Motor neuron (in vitro differentiated cells): ENCODE results near the gene HEPHL1. TPM values are rescaled to one million over a fixed set of nuclear protein-coding genes. Genes with fewer than 3 reads are reported as not detected.

Experiments used
- ATAC-seq, 8 experiments: fragments of 200-7000 bp; cut with Tn5 transposase; replicated peaks in 6 of 8; 2 replicates each; pipeline ENCODE4 v1.8.0; 2021; ENCODE audit warnings: mild to moderate bottlenecking in 8 of 8, moderate library complexity in 8 of 8
- H3K27ac ChIP-seq, 2 donors: fragments of 250-450 bp; sonication (Bioruptor Pico); 2 replicates each; pipeline ENCODE4 v1.9.0; 2021; ENCODE audit warnings: antibody characterized with exemption in 2 of 2, mild to moderate bottlenecking in 2 of 2, moderate library complexity in 1 of 2
- H3K4me1 ChIP-seq, 2 donors: fragments of 250-450 bp; sonication (Bioruptor Pico); replicated peaks in 1 of 2; 2 replicates each; pipeline ENCODE4 v1.6.1; 2021; ENCODE audit warnings: antibody characterized with exemption in 2 of 2, mild to moderate bottlenecking in 2 of 2, moderate library complexity in 1 of 2
- H3K4me3 ChIP-seq, 5 donors: fragments of 250-450 bp; sonication (Bioruptor Pico); 2 replicates each; pipeline ENCODE4 v1.9.0; 2021; ENCODE audit warnings: antibody characterized with exemption in 5 of 5, mild to moderate bottlenecking in 5 of 5, moderate library complexity in 4 of 5
- WGBS, 10 experiments: fragments of 450-650 bp; shearing (Covaris generic); methylation state at CpG; one replicate each; pipeline ENCODE4 v1.0.0; 2022; 5-methylcytosine and 5-hydroxymethylcytosine counted together
- in situ Hi-C, 9 experiments: fragments of 400-800 bp; cut with MboI; loops; one replicate each; pipeline ENCODE4 v1.15.0; 2021; ENCODE audit warnings: low sequenced_read_pairs in 9 of 9, low pct_unique_long_range_greater_than_20kb in 2 of 9; ENCODE audit not compliant: unreplicated experiment in 9 of 9
- total RNA-seq, 8 experiments: library from RNA; unstranded; fragments of 300-600 nt; gene quantifications; 2 replicates each; pipeline versions ENCODE4 v1.2.3 to v1.2.4, GENCODE V29; 2022

The HEPHL1 gene
- total RNA-seq, 8 experiments from 2014 or later, result under 0.01 to 0.14 (median 0.09) TPM; not detected in 2

DNA sequence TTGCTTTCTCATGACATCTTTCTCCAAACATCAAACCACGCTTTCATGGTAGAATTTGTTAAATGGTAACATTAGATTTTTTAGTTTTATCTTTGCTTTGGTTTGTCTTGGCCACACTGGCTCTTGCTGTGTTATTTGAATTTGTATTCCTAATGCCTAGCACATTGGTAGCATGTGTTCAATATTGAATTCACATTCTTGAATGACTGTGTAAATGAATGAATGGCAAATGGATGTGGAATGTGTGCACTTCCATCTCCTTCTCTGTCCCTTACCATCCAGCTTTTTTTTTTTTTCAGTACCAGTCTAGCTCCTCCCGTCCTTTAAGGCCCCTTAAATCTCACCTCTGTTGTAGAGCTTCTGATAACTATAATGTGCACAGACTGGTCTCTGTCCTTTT lies 41.2 kb downstream of the HEPHL1 start:
- Histone ChIP-seq H3K27ac (no peak overlapping the region), H3K4me3 (no peak overlapping the region), H3K4me1 (no peaks in the 10 kb centered on the region)
- ATAC-seq, result peak in 3 of 8 experiments; percentile 40 to 77 (median 65)
- in situ Hi-C loops, result no loop called here
- 0 to 80% (median 50%) methylated on average over 1 to 2 of the region's 2 CpGs; no CpG with 5 or more reads in 1 of the 10 experiments for WGBS, 10 experiments

DNA sequence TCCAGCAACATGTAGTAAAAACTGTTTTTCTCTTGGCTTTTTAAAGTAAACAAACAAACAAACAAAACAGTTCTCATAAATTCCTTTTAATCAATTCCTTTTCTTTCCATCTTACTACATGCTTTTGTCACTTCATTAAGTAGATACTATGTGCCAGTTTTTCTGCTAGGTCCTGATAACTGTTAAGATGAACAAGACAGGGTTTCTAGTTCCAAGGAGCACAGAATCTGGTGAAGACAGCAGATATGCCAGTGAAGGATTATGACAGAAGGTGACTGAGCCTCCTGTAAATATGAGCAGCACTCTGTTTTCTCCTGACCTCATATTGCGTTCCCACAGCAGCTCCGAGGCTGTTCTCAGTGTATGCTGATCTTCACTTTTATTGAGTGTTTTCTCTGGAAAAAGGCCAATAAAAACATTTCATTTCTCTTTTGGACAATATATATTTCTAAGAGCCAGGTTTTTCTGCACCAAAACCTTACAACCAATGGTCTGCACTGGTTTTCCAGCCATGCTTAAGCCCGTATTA lies 45.8 kb downstream of the HEPHL1 start:
- no peaks in the 10 kb centered on the region for H3K4me1 ChIP-seq
- H3K27ac ChIP-seq, result no peak overlapping the region
- ATAC-seq, result no peak
- in situ Hi-C loops, result no loop called here
- no peak overlapping the region for H3K4me3 ChIP-seq
- 0 to 100% (median 71%) methylated on average over 2 to 3 of the region's 3 CpGs; no CpG with 5 or more reads in 1 of the 10 experiments for WGBS, 10 experiments

DNA sequence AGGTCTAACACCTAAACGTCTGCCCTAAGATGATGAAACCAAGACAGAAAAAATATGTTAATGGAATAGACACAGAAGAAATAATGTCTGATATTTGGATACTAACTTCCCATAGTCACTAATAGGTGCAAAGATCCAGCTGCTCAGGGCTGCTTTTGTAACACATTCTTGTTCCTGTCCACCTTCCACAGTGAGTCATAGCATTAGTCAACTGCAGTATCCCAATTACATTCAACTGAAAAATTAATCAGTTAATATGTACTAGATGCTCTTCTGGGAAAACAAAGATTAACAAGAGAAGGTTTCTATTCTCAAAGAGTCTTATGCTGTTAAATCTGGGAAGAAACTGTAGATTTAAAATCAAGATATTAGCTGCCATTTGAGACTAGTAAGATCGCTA lies 47.6 kb downstream of the HEPHL1 start:
- no peak for ATAC-seq
- H3K4me1 ChIP-seq, result no peaks in the 10 kb centered on the region
- WGBS, 10 experiments, result 43 to 100% (median 56%) methylated on average over 1 to 2 of the region's 2 CpGs; no CpG with 5 or more reads in 3 of the 10 experiments
- in situ Hi-C loops, result no loop called here
- no peak overlapping the region for H3K4me3 ChIP-seq
- no peak overlapping the region for H3K27ac ChIP-seq

DNA sequence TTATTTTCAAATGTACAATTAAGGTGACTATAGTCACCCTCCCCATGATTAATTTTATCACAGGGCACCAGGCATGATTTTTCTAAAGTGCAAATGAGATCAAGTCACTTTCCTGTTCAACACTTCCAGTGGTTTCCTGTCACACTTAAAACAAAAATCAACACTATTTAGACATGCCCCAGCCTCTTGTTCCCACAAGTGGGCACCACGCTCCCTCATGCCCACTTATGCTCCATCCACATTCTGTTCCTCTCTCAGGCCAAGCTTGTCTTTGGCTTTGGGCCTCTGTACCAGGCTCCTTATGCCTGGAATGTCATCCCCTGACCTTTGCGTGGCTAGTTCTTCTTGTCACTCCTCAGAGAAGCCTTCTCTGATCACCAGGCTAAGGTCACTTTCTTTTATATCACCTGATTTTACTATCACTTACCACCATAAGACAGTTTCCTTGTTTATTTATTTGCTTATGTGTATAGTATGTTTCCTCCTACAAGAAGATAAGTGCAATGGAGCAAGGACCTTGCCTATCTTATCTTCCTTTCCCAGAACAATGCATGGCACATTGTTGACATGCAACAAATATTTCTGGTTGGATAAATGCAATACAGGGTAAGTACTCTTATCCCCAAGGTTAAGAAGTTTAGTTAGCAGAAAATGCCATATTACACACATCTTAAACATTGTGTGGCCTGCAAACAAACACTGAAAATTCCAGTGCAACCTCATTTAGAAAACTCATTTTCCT lies 56.6 kb downstream of the HEPHL1 start:
- no peaks in the 10 kb centered on the region for H3K4me1 ChIP-seq
- H3K27ac ChIP-seq, result no peak overlapping the region
- H3K4me3 ChIP-seq, result no peak overlapping the region
- 0 to 72% (median 52%) methylated on average over 1 to 2 of the region's 2 CpGs; no CpG with 5 or more reads in 2 of the 10 experiments for WGBS, 10 experiments
- no peak for ATAC-seq
- in situ Hi-C loops, result no loop called here

DNA sequence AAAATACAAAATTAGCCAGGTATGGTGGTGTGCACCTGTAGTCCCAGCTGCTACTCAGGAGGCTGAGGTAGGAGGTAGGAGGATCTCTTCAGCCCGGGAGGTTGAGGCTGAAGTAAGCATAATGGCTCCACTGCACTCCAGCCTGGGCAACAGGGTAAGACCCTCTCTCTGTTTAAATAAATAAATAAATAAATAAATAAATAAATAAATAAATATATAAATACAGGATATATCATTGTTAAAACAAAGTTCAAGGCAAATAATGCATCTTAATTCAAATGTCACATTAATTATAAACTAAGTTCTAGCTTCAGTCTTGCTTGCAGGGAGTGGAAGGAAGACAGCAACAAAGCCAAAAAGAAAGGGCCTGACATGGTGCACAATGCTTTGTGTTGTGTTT lies 63.0 kb downstream of the HEPHL1 start:
- 20 to 50% (median 38%) methylated on average over 1 of the region's 1 CpG; no CpG with 5 or more reads in 7 of the 10 experiments for WGBS, 10 experiments
- in situ Hi-C loops, result no loop called here
- no peak overlapping the region for H3K4me3 ChIP-seq
- no peaks in the 10 kb centered on the region for H3K4me1 ChIP-seq
- no peak overlapping the region for H3K27ac ChIP-seq
- no peak for ATAC-seq

DNA sequence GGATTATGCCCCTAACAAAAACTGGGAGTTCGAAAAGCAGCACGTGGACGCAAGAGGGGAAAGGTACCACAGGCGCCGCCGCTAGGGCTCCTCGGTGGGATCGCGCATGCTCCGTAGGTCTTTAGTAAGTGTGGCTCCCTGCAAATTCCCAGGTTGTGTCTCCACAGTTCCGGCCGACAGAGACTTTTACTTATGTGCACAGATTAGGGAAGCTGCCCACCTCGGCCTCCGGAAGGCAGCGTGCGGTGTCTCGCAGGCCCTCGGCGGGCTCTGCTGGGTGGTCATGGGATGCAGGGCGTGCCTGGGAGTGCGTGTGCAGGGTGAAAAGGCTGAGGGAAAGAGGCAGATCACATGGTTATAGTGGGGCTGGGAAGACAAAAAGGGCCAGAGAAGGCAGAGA lies 67.8 kb downstream of the HEPHL1 start:
- H3K27ac ChIP-seq, result no peak overlapping the region
- WGBS, 10 experiments, result 48 to 100% (median 82%) methylated on average over 2 to 13 of the region's 21 CpGs; no CpG with 5 or more reads in 2 of the 10 experiments
- H3K4me1 ChIP-seq, result no peaks in the 10 kb centered on the region
- ATAC-seq, result no peak
- in situ Hi-C loops, result no loop called here
- H3K4me3 ChIP-seq, result no peak overlapping the region

DNA sequence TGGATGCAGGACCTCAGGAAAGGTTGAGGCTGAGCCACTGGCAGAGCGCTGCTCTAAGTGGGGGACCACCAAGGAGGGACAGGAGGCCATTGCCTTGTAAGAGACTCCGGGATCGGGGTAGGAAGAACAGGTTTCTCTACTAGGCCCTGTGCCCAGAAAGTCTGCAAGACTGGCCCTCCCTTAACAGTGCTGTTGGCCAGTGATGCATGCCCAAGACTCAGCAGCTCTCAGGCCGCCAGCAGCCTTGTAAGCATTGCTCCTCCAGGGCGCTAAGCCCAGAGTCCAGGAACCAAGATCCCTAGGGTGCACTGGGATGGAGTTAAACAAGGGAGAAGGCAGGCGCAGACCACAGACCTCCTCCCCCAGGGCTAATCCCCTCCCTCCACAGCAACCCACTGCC lies 68.2 kb downstream of the HEPHL1 start:
- ATAC-seq, result no peak
- WGBS, 10 experiments, result 24 to 100% (median 67%) methylated on average over 1 to 5 of the region's 6 CpGs; no CpG with 5 or more reads in 6 of the 10 experiments
- Histone ChIP-seq H3K4me1 (no peaks in the 10 kb centered on the region), H3K27ac (no peak overlapping the region), H3K4me3 (no peak overlapping the region)
- in situ Hi-C loops, result no loop called here

DNA sequence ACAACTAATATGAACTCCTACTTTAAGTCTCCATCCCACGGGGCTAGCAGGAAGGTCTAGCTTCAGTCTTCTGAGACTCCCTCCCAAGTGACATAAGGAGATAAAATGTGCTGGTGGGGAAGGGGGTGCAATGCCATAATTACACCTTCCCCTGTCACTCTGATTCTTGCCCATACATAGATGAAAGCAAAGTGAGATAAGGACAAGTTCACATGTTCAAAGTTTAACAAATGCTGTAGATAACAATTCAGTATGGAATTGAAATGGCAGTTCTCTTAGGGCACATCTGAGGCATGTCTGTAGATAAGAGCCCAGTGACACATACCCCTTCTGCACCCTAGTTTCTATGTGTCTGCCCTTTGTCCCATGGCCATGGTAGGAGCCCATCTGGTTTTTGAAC lies 69.2 kb downstream of the HEPHL1 start:
- WGBS, 10 experiments, result 0 to 92% (median 61%) methylated on average over 1 of the region's 1 CpG; no CpG with 5 or more reads in 2 of the 10 experiments
- Histone ChIP-seq H3K4me1 (no peaks in the 10 kb centered on the region), H3K4me3 (no peak overlapping the region), H3K27ac (no peak overlapping the region)
- in situ Hi-C loops, result no loop called here
- no peak for ATAC-seq

DNA sequence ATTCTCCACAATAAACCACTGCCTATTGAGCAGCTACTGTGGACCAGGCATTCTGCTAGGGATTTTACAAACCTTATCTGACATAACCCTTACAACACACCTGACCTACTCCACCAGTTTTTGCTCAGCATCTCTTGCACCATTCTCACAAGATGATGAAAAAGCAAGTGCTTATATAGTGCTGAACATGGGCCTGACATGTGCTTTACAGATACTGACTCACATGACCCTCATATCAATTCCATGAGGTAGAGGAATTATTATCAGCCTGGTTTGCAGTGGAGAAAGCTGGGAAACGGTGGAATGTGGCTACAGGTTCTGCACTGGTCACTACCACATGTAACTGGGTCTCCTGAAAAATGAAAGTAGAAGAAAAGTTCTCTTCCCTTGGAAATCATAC lies 69.9 kb downstream of the HEPHL1 start:
- no peak for ATAC-seq
- in situ Hi-C loops, result no loop called here
- Histone ChIP-seq H3K4me3 (no peak overlapping the region), H3K4me1 (no peaks in the 10 kb centered on the region), H3K27ac (no peak overlapping the region)
- 0 to 71% (median 50%) methylated on average over 1 of the region's 1 CpG; no CpG with 5 or more reads in 4 of the 10 experiments for WGBS, 10 experiments

DNA sequence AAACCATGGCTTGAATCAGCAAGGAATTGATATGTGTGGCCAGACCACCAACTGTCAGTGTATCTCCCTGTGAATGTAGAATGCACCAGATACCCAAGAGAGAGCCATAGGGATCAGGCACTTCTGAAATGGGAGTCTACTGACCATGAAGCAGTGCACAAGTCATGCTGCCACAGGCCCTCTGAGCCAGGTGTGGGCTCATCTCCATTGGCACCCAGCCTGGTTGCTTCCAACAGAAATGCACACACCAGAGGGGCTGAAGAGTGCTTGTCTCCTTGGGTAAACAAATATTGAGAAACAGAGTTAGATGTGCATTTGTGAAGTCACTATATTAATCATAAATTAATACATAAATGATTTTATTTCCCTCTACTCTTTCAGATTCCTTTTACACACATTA lies 79.1 kb downstream of the HEPHL1 start:
- Histone ChIP-seq H3K4me1 (no peaks in the 10 kb centered on the region), H3K4me3 (no peak overlapping the region), H3K27ac (no peak overlapping the region)
- ATAC-seq, result no peak
- in situ Hi-C loops, result no loop called here

DNA sequence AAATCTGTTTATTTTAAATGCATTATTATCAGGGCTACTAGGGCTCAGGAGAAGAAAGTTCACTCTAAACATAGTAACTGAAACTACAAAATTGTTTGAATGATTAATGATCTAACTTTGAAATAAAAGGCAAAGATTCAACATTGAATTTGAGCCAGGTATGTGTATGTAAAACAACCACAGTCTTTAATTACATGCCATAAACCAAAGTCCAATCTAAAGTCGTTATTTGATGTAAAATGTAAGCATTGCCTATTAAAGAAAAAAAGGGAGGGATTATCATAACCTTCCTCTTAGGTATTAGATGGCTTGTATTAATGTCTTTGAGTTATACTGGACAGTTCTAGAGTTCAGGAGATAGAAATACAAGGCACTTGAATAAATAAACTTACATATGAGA lies 82.3 kb downstream of the HEPHL1 start:
- 0 to 83% (median 35%) methylated on average over 1 of the region's 1 CpG; no CpG with 5 or more reads in 2 of the 10 experiments for WGBS, 10 experiments
- no peaks in the 10 kb centered on the region for H3K4me1 ChIP-seq
- ATAC-seq, result no peak
- H3K4me3 ChIP-seq, result no peak overlapping the region
- in situ Hi-C loops, result no loop called here
- H3K27ac ChIP-seq, result no peak overlapping the region

DNA sequence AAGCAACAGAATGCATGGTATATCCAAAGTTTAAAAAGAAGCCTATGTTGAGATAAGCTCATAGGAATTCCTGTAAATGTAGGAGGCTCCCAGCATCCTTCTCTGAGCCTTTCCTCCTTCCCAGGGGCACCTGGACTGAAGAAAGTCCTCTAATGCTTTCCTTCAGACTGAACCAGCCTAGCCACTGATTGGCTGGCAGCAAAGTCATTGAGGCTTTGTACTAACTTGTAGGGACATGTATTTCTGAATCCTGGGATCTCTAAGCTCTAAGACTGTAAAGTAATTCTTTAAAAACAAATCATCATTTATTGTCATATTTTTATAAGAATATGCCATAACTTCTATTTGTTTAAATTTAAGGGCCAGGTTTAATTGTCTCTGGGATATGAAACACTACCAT lies 83.6 kb downstream of the HEPHL1 start:
- no peak overlapping the region for H3K4me3 ChIP-seq
- in situ Hi-C loops, result no loop called here
- no peak for ATAC-seq

DNA sequence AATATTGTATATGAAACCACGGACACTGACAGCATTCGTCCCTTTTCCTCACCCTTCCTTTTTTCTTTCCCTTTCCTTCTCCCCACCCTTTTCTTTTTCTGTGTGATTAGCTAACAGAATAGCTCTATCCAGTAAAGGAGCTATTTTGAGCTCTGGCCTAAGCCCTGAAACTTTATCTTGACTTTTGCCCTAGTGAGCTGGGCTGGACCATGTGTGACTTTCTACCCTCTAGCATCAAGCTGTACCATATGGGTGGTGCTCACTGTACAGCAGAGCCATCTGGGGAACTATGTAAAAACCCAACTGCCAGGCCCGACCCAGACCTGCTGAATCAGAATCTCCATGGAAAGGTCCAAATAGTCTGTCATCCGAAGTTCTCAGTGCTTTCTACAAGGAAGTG lies 85.6 kb downstream of the HEPHL1 start:
- no peak overlapping the region for H3K4me3 ChIP-seq
- no peak overlapping the region for H3K27ac ChIP-seq
- 30 to 94% (median 84%) methylated on average over 2 to 4 of the region's 4 CpGs; no CpG with 5 or more reads in 2 of the 10 experiments for WGBS, 10 experiments
- ATAC-seq, result peak in 2 of 8 experiments; percentile 82 to 87
- no peaks in the 10 kb centered on the region for H3K4me1 ChIP-seq
- in situ Hi-C loops, result no loop called here

More for the DNA sequence above, 83.6 kb downstream of the HEPHL1 start:
- Histone ChIP-seq H3K27ac (no peak overlapping the region), H3K4me1 (no peaks in the 10 kb centered on the region)

DNA sequence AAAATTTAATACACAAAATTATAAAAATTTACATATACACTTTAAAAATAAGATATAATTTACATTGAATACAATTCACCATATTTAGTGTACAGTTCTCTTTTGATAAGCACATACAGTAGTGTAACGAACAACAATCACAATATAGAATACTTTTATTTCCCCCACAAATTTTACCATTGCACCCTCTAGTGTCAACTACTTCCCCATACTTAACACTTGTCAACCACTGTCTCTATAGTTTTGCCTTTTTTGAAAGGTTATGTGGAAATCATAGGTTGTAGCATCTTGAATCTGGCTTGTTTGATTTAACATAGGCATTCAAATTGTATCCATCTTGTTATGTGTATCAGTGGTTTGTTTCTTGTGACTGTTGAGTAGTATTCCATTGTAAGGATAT lies 86.2 kb downstream of the HEPHL1 start:
- WGBS, 10 experiments, result 77 to 100% (median 100%) methylated on average over 1 of the region's 1 CpG; no CpG with 5 or more reads in 3 of the 10 experiments
- no peak overlapping the region for H3K4me3 ChIP-seq

More for the DNA sequence above, 86.2 kb downstream of the HEPHL1 start:
- Histone ChIP-seq H3K4me1 (no peaks in the 10 kb centered on the region), H3K27ac (no peak overlapping the region)
- ATAC-seq, result no peak
- in situ Hi-C loops, result no loop called here
